ENCODE results near the gene CRYL1. TPM values are rescaled to one million over a fixed set of nuclear protein-coding genes. Genes with fewer than 3 reads are reported as not detected.

CRYL1 gene
- total RNA-seq, 1 experiment from 2014 or later, result 13.4 TPM

GRCh38 chr13:20414546-20415305 lies 110.9 kb downstream of the CRYL1 start:
- CTCF ChIA-PET, result no interaction called here
- Histone ChIP-seq H3K27ac (ENCODE audit: low read length) (no peak overlapping the region), H3K9me3 (ENCODE audit: control insufficient read depth, insufficient read depth, low read depth, low read length) (no peaks in the 10 kb centered on the region; the same call in 1 of the 2 replicates), H3K4me3 (ENCODE audit: low read depth in 2 of 2, low read length in 2 of 2) (no peak overlapping the region), H3K4me1 (ENCODE audit: control insufficient read depth, insufficient read depth, low read length) (peaks cover 3% of the 10 kb centered on the region; the same call in 1 of the 2 replicates), H3K36me3 (ENCODE audit: control insufficient read depth, insufficient read depth, low read length) (no peaks in the 10 kb centered on the region), H3K27me3 (ENCODE audit: control insufficient read depth, insufficient read depth, low read length) (no peaks in the 10 kb centered on the region)
- BruUV-seq (replicated peaks), result no TSS peak
- intact Hi-C loops (cut with micrococcal nuclease; ENCODE audit: unreplicated experiment) (loop anchor here (10.0 kb wide), 1 partner anchor 50 kb away; no protein-coding TSS in a partner anchor), in situ Hi-C loops (cut with HindIII; ENCODE audit: low pct_unique_long_range_greater_than_20kb, low sequenced_read_pairs) (no loop called here)
- ATAC-seq (no peak), DNase-seq (ENCODE audit: low read depth, low spot score) (no peak)
- TF ChIP-seq POLR2AphosphoS5 (IDR thresholded peaks at IDR 0.05; ENCODE audit: low read depth, low read length) (no peak), CTCF (IDR thresholded peaks at IDR 0.05) (no peak), SIN3A (IDR thresholded peaks at IDR 0.05; ENCODE audit: borderline replicate concordance, insufficient read depth, low read depth, low read length) (no peak)
- POLR2A ChIA-PET, result no interaction called here

- POLR2A ChIA-PET, result no interaction called here
- Histone ChIP-seq H3K27ac (ENCODE audit: low read length) (no peak overlapping the region), H3K4me3 (ENCODE audit: low read depth in 2 of 2, low read length in 2 of 2) (no peak overlapping the region), H3K36me3 (ENCODE audit: control insufficient read depth, insufficient read depth, low read length) (no peaks in the 10 kb centered on the region), H3K4me1 (ENCODE audit: control insufficient read depth, insufficient read depth, low read length) (no peaks in the 10 kb centered on the region), H3K9me3 (ENCODE audit: control insufficient read depth, insufficient read depth, low read depth, low read length) (no peaks in the 10 kb centered on the region), H3K27me3 (ENCODE audit: control insufficient read depth, insufficient read depth, low read length) (no peaks in the 10 kb centered on the region)
- BruUV-seq (replicated peaks), result no TSS peak
- CTCF ChIA-PET, result no interaction called here
- DNase-seq (ENCODE audit: low read depth, low spot score), result no peak
- intact Hi-C loops (cut with micrococcal nuclease; ENCODE audit: unreplicated experiment), result loop anchor here (10.0 kb wide), 1 partner anchor 52 kb away; no protein-coding TSS in a partner anchor
- TF ChIP-seq SIN3A (IDR thresholded peaks at IDR 0.05; ENCODE audit: borderline replicate concordance, insufficient read depth, low read depth, low read length) (no peak), CTCF (IDR thresholded peaks at IDR 0.05) (no peak), POLR2AphosphoS5 (IDR thresholded peaks at IDR 0.05; ENCODE audit: low read depth, low read length) (no peak), TCF7L2 (IDR thresholded peaks at IDR 0.05; ENCODE audit: low read depth, low read length) (no peak), REST (IDR thresholded peaks at IDR 0.05; ENCODE audit: insufficient read depth in 1 of 2, low read depth in 2 of 2, low read length in 1 of 2) (no peak)
- ATAC-seq, result no peak
- in situ Hi-C loops (cut with HindIII; ENCODE audit: low pct_unique_long_range_greater_than_20kb, low sequenced_read_pairs), result no loop called here
These were observed 112.8 kb downstream of the CRYL1 start for GRCh38 chr13:20412691-20413355.

Data from Panc1 (cell line).